DMS53 treated with DMSO at 0.1 percent for 48 hours (cell line): ENCODE data around the gene MYL11.
A peak's percentile ranks its signal among the peaks of the same experiment; 100 is the strongest.
"Not testable (repeated sequence)": the region's sequence is repeated elsewhere in the genome, so short reads cannot be mapped to it uniquely, and the experiment has no call there.

ENCODE experiments used
- DNase-seq: peaks from one replicate; lab custom pipeline; 2025; ENCODE audit not compliant: unreplicated experiment; lab: John Stamatoyannopoulos, UW

The MYL11 gene, protein sequence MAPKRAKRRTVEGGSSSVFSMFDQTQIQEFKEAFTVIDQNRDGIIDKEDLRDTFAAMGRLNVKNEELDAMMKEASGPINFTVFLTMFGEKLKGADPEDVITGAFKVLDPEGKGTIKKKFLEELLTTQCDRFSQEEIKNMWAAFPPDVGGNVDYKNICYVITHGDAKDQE

DNA sequence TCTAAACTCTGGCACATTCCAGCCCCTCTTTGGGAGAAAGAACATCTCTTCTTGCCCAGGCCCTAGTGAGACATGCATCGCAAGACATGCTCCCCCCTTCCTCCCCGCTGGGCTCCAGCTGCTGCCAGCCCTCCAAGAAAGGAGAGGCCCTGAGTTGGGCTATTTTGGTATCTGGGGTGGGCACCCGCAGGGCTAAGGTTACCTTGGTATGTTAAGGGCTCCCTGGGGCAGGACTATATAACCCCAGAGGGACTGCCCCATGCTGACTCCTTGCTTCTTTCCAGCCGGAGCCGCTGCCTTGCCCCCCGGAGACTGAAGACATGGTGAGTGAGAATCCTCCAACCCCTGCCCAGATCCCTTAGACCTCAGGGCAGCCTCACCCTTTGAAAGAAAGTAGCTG is at the start of gene MYL11:
TSS of gene MYL11 (plus strand) at position 265 of the 400 bp plus-strand sequence. CDS start at position 321, 56 bp downstream.
- no peak for DNase-seq

DNA sequence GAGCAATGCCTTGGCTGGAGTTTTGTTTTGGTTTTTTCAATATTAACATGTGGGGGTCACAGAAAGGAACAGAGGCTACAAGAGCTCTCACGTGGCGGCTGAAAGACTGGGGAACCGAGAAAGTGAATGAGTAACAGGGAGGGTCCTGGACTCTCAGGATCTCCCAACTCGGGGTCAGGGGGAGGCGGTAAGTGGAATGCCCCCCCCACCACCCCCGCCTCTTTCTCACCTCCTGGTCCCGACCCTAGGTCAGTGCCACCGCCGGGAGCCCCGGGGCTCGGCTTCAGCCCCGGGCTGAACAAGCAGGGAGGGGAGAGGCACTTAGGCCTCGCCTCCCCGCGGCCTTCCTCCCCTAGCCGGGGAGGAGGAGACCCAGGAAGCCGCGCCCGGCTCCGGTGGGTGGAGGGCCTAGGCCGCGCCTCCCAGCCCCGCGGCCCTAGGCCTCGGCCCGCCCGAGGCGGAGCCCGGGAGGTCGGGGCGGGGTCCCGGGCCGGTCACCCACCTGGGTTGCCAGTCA is 40.1 kb upstream of the MYL11 start:
- DNase-seq: peak; percentile 30

DNA sequence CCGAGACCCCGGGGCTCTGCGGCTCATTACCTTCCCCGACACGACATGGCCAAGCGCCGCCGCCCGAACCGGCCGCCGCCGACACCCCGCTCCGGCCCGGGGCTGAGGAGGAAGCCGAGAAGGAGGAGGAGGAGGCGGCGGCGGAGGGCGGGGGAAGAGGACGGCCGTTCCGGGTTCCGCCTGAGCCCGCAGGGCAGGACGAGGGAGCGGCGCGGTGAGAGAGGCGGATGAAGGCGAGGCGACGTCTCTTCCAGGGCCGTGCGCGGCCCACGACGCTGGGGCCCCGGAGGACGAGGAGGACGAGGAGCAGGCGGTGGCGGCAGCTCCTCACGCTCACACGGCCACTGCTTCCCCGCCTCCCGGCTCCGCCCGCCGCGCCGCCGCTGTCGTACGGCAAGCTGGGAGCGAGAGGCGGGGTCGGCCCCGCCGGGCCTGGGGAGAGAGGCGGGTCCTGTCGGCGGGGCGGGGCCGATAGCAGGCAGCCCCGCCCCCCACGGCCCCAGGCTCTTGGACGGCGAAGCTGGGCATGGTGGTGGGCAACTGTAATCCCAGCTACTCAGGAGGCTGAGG is 39.5 kb upstream of the MYL11 start:
- peak; percentile 37 for DNase-seq

DNA sequence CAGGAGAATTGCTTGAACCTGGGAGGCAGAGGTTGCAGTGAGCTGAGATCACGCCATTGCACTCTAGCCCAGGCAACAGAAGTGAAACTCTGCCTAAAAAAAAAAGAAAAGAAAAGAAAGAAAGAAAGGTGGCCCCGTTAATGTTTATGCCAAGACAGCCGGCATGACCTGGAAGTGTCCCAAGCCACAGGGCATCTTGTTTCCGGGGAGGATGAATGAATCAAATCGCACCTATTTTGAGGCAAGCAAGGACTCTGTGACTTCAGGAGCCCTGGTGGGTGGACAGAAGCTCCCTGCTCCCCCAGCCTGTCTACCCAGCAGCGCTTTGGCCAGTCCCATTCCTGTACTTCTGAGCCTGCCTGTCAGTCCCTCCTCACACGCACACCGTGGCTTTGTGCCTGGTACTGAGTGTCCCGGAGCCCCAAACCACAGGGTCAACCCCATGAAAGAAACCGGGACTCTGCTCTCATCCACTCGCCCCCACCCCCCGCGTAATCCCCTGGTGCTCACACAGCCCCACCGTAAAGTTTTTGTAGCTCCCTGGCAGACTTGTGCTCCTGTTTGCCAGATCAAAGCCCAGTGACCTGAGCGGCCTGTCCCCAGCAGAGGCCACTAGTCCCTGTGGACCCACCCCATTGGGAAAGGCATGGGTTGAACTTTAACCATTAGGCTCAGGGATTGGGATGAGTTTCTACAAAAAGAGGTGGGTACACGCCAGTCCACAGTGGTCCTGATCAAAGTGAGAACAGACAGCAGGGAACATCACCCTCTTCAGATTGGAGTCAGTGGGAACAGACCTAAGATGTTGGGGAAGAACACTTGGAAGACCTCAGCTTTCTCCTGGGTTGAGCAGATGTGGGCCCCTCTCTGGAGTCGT is 38.8 kb upstream of the MYL11 start:
- peak; percentile 20 for DNase-seq

DNA sequence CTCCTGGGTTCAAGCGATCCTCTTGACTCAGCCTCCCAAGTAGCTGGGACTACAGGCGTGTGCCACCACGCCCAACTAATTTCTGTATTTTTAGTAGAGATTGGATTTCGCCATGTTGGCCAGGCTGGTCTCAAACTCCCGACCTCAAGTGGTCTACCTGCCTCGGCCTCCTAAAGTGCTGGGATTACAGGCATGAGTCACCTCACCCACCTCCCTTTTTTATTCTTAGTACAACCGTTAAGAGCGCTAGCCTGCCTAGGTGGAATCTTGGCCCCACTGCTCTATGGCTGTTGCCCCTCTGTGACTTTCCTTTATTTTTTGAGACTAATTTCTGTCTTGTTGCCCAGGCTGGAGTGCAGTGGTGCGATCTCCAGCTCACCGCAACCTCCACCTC is 36.6 kb upstream of the MYL11 start:
- not testable (repeated sequence) for DNase-seq

DNA sequence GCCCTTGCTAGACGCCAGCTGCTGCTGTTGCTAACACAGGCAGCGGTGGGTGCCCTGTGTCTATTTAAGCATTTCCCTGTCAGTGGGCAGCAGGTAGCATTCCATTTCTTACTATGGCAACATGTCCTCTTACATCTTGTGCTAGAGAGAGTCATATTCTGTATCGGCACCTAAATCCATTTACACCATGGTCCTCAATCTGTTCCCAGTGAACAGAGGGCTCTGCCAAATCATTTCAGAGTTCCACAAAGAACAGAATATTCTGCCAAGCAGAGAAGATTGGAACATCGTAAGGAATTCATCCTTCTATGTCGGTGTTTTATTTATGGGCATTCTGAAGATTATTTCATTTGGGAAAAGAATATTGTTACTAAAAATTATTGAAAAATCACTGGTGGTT is 35.9 kb upstream of the MYL11 start:
- not testable (repeated sequence) for DNase-seq

DNA sequence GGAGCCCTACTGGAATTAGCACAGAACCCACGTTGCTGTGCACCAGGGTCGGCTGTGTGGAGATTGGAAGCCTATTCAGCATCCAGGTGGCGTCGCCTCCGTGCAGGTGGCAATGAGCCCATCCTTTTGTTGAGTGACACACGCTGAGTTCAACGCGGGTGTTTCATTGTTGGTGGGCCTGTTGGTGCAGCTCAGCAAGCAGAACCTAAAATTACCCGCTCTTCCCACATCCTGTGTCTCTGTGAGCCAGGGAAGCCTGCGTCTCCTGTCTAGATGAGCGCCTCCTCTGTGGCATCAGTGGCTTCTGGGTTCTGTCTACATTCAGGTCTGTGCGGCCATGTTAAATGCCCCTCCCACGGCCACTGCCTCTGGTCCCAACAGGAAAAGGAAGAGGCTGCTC is 34.0 kb upstream of the MYL11 start:
- DNase-seq: no peak

DNA sequence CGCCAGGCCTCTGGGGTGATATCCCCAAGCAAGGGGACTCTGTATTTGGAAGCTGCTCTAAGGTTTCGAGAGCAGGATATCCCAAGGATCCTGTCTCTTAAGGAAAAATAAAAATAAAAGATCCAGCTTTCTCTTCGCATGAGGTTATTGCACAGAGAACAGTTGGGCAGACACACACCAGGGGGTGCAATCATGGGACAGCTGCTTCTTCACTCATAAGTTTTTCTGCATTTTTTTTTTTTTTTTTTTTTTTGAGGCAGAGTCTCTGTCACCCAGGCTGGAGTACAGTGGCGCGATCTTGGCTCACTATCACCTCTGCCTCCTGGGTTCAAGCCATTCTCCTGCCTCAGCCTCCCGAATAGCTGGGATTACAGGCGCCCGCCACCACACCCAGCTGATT is 32.6 kb upstream of the MYL11 start:
- DNase-seq: not testable (repeated sequence)

DNA sequence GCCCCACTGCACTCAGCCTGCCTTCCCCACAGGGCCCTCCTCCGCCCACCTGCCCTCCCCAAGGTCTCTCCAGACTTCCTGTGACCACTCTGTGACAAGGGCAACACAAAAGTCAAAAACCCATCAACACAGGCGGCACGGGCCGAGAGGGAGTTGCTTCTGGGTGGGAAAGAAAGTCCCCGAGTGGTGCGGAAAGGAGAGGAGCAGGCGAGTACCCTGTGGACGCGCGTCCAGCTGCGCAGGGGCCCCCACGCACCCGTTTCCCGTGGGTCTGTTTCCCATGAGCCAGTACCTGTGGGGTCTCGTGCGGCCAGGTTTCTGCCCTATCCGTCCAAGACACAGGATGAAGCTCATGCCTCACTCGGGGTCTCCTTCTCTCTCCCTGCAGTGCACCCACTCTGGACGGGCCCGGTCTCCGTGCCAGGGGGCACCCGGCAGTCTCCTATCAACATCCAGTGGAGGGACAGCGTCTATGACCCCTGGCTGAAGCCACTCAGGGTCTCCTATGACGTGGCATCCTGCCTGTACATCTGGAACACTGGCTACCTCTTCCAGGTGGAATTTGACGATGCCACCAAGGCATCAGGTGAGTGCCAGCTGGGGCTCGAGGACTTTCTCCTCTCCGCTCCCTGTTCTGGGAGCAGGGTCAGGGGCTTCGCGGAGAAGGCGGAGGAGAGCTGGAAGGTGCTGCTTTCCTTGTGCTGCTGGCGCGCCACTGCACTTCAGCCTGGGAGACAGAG is 31.7 kb upstream of the MYL11 start:
- no peak for DNase-seq

DNA sequence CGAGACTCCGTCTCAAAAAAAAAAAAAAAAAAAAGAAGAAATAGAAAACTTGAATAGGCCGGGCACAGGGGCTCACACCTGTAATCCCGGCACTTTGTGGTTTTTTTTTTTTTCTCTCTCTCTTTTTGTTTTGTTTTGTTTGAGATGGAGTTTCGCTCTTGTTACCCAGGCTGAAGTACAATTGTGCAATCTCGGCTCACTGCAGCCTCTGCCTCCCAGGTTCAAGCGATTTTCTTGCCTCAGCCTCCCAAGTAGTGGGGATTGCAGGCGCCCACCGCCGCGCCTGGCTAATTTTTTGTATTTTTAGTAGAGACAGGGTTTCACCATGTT is 31.1 kb upstream of the MYL11 start:
- DNase-seq: not testable (repeated sequence)

DNA sequence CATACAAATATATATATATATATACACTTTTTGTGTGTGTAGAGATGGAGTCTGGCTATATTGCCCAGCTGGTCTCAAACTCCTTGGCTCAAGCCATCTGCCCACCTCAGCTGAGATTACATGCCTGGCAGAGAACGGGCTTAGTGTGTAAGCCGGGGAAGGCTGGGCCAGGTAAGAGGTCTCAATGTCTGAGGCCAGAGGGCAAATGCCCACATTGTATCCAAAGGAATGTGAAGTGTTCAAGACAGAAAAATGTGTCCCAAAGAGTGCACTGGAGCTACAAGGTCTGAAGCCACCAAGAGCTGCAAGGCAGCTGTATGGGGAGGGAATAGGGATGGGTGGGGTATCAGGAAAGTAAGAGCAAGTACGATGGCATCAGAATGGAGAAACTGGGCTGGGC is 28.3 kb upstream of the MYL11 start:
- DNase-seq: no peak

DNA sequence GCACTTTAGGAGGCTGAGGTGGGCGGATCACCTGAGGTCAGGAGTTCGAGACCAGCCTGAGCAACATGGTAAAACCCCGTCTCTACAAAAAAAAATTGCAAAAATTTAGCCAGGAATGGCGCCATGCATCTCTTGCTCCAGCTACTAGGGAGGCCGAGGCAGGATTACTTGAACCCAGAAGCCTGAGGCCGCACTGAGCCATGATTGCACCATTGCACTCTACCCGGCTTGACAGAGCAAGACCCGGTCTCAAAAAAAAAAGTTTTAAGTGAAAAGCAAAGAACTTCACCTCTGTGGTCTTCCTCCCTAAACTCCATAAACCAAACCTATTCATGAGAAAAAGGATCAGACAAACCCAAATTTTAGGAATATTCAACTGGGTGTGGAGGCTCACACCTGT is 26.5 kb upstream of the MYL11 start:
- no peak for DNase-seq

DNA sequence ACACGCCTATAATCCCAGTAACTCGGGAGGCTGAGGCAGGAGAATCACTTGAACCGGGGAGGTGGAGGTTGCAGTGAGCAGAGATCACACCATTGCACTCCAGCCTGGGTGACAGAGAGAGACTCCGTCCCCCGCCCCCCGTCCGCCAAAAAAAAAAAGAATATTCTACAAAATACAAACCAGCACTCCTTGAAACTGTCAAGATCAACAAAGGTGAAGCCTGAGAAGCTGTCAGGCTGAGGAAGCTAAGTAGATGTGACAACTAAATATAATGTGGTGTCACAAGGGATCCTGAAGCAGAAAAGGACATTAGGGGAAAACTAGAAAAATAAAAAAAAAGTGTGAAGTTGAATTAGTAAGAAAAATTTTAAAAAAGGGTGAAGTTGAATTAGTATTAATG is 25.7 kb upstream of the MYL11 start:
- no peak for DNase-seq

DNA sequence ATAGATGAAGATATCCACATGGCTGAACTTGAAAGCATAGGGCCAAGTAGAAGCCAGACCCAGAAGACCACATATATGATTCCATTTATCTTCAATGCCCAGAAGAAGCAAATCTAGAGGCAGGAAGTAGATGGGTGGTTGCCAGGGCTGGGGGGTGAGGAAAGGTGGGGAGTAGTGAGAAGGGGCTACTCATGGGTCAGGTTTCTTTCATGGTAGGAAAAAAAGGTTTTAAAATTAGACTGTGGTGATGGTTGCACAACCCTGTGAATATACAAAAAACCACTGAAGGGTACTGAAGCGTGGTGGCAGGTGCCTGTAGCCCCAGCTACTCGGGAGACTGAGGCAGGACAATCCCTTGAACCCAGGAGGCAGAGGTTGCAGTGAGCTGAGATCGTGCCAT is 24.9 kb upstream of the MYL11 start:
- DNase-seq: no peak

DNA sequence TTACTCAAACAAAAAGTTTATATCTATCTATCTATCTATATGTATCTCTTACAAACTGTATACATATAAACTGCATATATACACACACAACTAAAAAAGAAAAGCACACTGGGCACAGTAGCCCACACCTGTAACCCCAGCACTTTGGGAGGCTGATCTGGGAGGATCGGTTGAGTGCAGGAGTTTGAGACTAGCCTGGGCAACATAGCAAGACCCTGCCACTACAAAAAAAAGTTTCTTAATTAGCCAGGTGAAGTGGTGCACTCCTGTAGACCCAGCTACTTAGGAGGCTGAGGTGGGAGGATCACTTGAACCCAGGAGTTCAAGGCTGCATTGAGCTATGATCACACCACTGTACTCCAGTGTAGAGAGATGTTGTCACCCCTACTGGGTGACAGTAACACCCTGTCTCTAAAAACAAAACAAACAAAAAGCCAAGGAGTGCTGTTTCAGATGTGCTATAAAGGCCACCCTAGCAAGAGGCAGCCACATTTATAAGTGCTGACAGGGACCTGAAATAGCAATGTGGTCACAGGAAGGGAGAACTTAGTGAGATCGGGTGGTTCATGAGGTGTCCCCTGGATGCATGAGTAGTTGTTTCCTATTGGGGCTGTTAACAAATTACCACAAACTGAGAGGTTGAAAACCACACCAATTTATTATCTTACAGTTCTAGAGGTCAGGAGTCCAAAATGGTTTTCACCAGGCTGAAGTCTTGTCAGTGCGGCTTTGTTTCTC is 24.3 kb upstream of the MYL11 start:
- no peak for DNase-seq

DNA sequence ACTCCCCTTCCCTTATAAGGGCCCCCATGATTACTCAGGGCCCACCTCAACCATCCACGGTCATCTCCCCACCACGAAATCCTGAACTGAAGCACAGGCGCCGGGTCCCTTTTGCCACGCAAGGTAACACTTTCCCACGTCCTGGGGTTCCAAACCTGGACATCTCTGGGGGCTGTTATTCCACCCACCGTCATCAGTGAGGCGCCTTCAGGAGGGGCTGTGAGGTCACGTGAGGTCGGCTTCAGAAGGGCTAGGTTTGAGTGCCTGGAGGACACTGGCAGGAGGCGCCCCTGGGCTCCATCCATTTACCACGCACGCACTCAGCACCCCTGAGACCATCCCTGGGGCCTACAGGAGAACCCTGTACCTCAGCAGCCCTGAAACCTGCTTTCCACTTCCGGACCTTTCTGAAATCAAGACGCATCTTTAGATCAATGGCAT is 23.6 kb upstream of the MYL11 start:
- no peak for DNase-seq

DNA sequence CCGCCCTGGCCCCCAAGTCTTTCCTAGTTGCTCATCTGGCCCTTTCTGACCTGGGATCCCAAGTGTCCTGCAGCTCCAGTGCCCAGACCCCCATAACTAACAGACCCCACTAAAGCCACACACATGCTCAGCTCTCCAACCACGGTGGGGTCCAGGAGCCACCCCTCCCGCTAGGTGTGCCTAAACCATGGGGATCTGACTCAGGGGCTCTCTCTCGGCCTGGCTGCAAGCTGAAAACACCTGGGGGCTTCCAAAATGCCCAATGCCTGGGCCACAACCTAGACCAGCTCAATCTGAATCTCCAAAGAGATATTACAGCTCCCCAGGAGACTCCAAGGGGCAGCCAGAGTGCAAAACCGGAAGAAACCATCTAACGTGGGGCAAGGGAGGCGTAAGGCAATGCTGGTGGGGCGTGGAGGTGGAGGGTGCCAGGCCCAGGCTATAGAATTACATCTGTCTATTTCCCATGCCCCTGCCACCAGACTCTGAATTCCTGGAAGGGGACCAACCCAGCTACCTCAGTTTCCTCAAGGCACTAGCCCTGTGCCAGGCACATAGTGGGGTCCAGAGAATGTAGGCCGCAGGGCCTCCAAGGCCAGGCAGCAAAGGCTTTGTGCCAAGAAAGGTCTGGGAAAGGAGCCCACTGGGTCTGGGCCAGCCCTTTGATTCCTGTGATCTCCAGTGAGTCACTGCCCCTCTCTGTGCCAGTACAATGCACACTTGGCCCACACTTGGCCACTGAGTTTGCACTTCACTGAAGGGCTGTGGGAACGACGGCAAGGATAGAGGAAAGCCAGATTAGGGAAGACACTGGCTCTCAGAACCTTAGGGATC is 22.8 kb upstream of the MYL11 start:
- no peak for DNase-seq

DNA sequence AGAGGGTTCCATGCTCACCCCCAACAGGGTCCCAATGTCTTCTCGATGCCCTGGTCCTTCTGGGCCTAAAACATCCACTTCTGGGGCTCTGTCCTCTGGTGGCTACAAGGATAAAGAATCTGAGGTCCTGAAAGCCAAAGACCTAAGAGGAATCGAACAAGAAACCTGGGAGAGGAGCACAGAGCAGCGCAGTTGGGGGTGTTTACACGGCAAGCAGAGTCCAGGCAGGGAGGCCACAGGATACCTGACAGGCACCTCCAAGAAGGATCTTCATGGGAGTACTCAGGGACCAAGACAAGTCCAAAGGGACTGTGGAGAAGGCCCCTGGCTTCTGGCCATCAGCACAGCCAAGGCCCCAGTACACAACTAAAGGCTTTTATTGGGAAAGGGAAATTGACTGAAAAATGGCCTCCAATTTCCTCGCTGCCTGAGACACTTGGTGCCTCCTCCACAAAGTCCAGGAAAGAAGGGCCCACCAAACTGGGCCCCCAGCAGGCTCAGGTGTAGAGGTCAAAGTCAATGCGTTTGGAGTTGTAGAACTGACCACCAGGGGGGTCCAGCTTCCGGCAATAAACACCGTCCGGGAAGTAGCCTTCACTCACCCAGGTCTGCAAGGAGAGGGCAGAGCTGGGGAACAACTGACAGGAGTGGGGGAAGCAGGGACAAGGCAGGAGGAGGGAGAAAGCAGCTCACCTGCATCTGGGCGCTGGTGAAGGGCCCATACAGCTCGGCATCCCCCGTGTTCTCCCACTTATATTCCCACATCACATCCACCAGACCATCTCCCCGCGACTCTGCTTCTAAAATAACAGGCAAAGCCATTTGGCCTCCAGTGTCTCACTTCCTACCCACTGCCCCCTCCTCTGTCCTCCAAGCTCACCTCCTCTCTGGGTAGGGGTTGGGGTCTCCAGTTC is 21.9 kb upstream of the MYL11 start:
- DNase-seq: no peak
